HepG2 (cell line): ENCODE measurements around the gene ARFGAP3. TPM values are rescaled to one million over a fixed set of nuclear protein-coding genes. Genes with fewer than 3 reads are reported as not detected.

Experiments used
- ATAC-seq: fragments of 200-7000 bp; cut with Tn5 transposase; 3 replicates; pipeline ENCODE4 v1.9.1; 2020; ENCODE audit warnings: mild to moderate bottlenecking, moderate library complexity
- BruUV-seq: library from RNA; stranded (reverse); fragments of 400-500 nt; replicated peaks from 2 replicates; lab custom pipeline; 2021; lab: Mats Ljungman, UMichigan
- CTCF ChIA-PET: fragments of 300-600 bp; formaldehyde crosslinking; extraction: SDS; loops from one replicate; lab custom pipeline; 2021; ENCODE audit warnings: low total read pairs, inconsistent platforms, low intra/inter-chr PET ratio; lab: Yijun Ruan, JAX
- POLR2A ChIA-PET: fragments of 350-600 bp; sonication (Branson Sonifier 250); formaldehyde crosslinking; loops from one replicate; lab custom pipeline; 2020; ENCODE audit warnings: antibody characterized with exemption, inconsistent platforms; lab: Yijun Ruan, JAX
- DNase-seq: peaks from one replicate; pipeline ENCODE4 v3.0.0-alpha.2; 2015; ENCODE audit warnings: low spot score
- FAIRE-seq: peaks from 3 replicates; lab custom pipeline; 2011; peaks lifted over from hg19 to GRCh38; lab: Jason Lieb, UNC
- H2AFZ ChIP-seq: one replicate; pipeline ENCODE4 v1.6.1; 2011; ENCODE audit warnings: low read length, inconsistent platforms
- H3K27ac ChIP-seq: fragments of 300-600 bp; 3 replicates; pipeline ENCODE4 v1.8.0; 2011; ENCODE audit warnings: mixed run types, mild to moderate bottlenecking, mixed read lengths, low read length, inconsistent platforms; ENCODE audit not compliant: insufficient read depth; ENCODE audit errors: extremely low read length
- H3K27me3 ChIP-seq, 2 experiments: fragments of 200-600 bp in 1 of 2; 2 replicates in 1 of 2; 3 replicates in 1 of 2; pipeline versions ENCODE4 v1.6.0 to v1.8.0; 2011; ENCODE audit warnings: low read length in 2 of 2, mild to moderate bottlenecking in 2 of 2, moderate library complexity in 2 of 2, inconsistent platforms in 1 of 2; ENCODE audit not compliant: insufficient read depth in 2 of 2, control insufficient read depth in 1 of 2
- H3K36me3 ChIP-seq, 2 experiments: fragments of 200-600 bp in 1 of 2; replicated peaks in 1 of 2; 2 replicates in 1 of 2; 3 replicates in 1 of 2; pipeline versions ENCODE4 v1.5.1 to v1.8.0; 2011; ENCODE audit warnings: low read length in 2 of 2, inconsistent platforms in 1 of 2; ENCODE audit not compliant: insufficient read depth in 2 of 2, control insufficient read depth in 1 of 2
- H3K4me1 ChIP-seq: 2 replicates; pipeline ENCODE4 v1.5.1; 2012; ENCODE audit warnings: low read length, inconsistent platforms; ENCODE audit not compliant: insufficient read depth
- H3K4me2 ChIP-seq: 2 replicates; pipeline ENCODE4 v1.6.0; 2011; ENCODE audit warnings: low read depth, low read length, inconsistent platforms
- H3K4me3 ChIP-seq, 3 experiments: fragments of 200-600 bp in 1 of 3; sonication (generic), shearing (Covaris generic) in 1 of 3; replicated peaks in 1 of 3; 2 replicates each; pipeline ENCODE4 v1.5.1; 2011 to 2016; ENCODE audit warnings: low read length in 3 of 3, inconsistent platforms in 2 of 3, low read depth in 2 of 3, mild to moderate bottlenecking in 2 of 3, control low read depth in 1 of 3, mixed read lengths in 1 of 3; ENCODE audit not compliant: insufficient read depth in 1 of 3
- H3K79me2 ChIP-seq: one replicate; pipeline ENCODE4 v1.6.1; 2011; ENCODE audit warnings: low read length, inconsistent platforms; ENCODE audit not compliant: insufficient read depth
- H3K9ac ChIP-seq: 2 replicates; pipeline ENCODE4 v1.6.0; 2011; ENCODE audit warnings: mild to moderate bottlenecking, low read depth, low read length, inconsistent platforms; ENCODE audit not compliant: insufficient read depth
- H3K9me3 ChIP-seq: 2 replicates; pipeline ENCODE4 v1.5.1; 2012; ENCODE audit warnings: mild to moderate bottlenecking, low read length
- H4K20me1 ChIP-seq: 2 replicates; pipeline ENCODE4 v1.6.0; 2011; ENCODE audit warnings: inconsistent platforms, mild to moderate bottlenecking, low read length, moderate library complexity; ENCODE audit not compliant: insufficient read depth
- AGO2 ChIP-seq: fragments of 200-400 bp; formaldehyde crosslinking; optimal IDR thresholded peaks from 2 replicates; pipeline ENCODE3; 2017; ENCODE audit warnings: mild to moderate bottlenecking, low read depth, low read length, moderate library complexity
- GLMP ChIP-seq: sonication (generic); formaldehyde crosslinking; IDR thresholded peaks from 2 replicates; pipeline ENCODE4 v1.9.0; 2021; ENCODE audit warnings: missing genetic modification reagents, mild to moderate bottlenecking, borderline replicate concordance
- HIVEP1 ChIP-seq: sonication (generic); formaldehyde crosslinking; IDR thresholded peaks from 2 replicates; pipeline ENCODE4 v1.4.0; 2020; ENCODE audit warnings: mild to moderate bottlenecking, missing genetic modification reagents
- MTA1 ChIP-seq: sonication (generic); formaldehyde crosslinking; IDR thresholded peaks from 2 replicates; pipeline ENCODE4 v1.4.0; 2020; ENCODE audit warnings: missing genetic modification reagents, mild to moderate bottlenecking, borderline replicate concordance
- NR2F6 ChIP-seq, 2 experiments: IDR thresholded peaks; 2 replicates each; pipeline ENCODE4 v1.6.1; 2016; ENCODE audit warnings: antibody characterized with exemption in 1 of 2, mild to moderate bottlenecking in 1 of 2
- RAD21 ChIP-seq: fragments of 450-650 bp; formaldehyde crosslinking; IDR thresholded peaks from 2 replicates; pipeline ENCODE4 v1.5.0; 2020; ENCODE audit warnings: mild to moderate bottlenecking
- RBM22 ChIP-seq: fragments of 200-400 bp; formaldehyde crosslinking; optimal IDR thresholded peaks from 2 replicates; pipeline ENCODE3; 2017; ENCODE audit warnings: mild to moderate bottlenecking, low read length, moderate library complexity
- RFX5 ChIP-seq: IDR thresholded peaks from 2 replicates; pipeline ENCODE4 v1.6.1; 2011; ENCODE audit warnings: low read depth, low read length, improper control_type of control experiment
- RFXAP ChIP-seq: sonication (generic); formaldehyde crosslinking; IDR thresholded peaks from 2 replicates; pipeline ENCODE4 v1.4.0; 2020; ENCODE audit warnings: missing genetic modification reagents, borderline replicate concordance
- SAFB2 ChIP-seq: sonication (generic); formaldehyde crosslinking; IDR thresholded peaks from 2 replicates; pipeline ENCODE4 v1.5.1; 2020; ENCODE audit warnings: missing genetic modification reagents, low read depth, mild to moderate bottlenecking, borderline replicate concordance
- SIN3A ChIP-seq: IDR thresholded peaks from 2 replicates; pipeline ENCODE4 v1.6.1; 2011; ENCODE audit warnings: low read depth, mild to moderate bottlenecking, control low read depth, low read length, borderline replicate concordance
- ZNF3 ChIP-seq: IDR thresholded peaks from 2 replicates; pipeline ENCODE4 v1.7.0; 2017; ENCODE audit warnings: inconsistent platforms
- ZNF558 ChIP-seq: sonication (generic); formaldehyde crosslinking; IDR thresholded peaks from 2 replicates; pipeline ENCODE4 v1.9.0; 2022; ENCODE audit warnings: mild to moderate bottlenecking, missing genetic modification reagents, borderline replicate concordance
- ZNF576 ChIP-seq: sonication (generic); formaldehyde crosslinking; IDR thresholded peaks from 2 replicates; pipeline ENCODE4 v1.4.0; 2020; ENCODE audit warnings: mild to moderate bottlenecking, missing genetic modification reagents
- ZNF782 ChIP-seq: sonication (generic); formaldehyde crosslinking; IDR thresholded peaks from 2 replicates; pipeline ENCODE4 v1.4.0; 2020; ENCODE audit warnings: missing genetic modification reagents, mild to moderate bottlenecking, borderline replicate concordance
- ZNF883 ChIP-seq: sonication (generic); formaldehyde crosslinking; IDR thresholded peaks from 2 replicates; pipeline ENCODE4 v1.5.1; 2020; ENCODE audit warnings: mild to moderate bottlenecking, missing genetic modification reagents; ENCODE audit errors: not compliant biosample characterization
- WGBS: methylation state at CpG from one replicate; pipeline ENCODE4 v1.1.6; 2017; ENCODE audit warnings: low lambda C conversion rate; 5-methylcytosine and 5-hydroxymethylcytosine counted together
- in situ Hi-C: cut with HindIII; loops from 2 replicates; pipeline ENCODE4 v1.10.0; 2017; ENCODE audit warnings: low pct_unique_long_range_greater_than_20kb; ENCODE audit not compliant: extremely low pct_ligation_motif_present
- intact Hi-C: fragments of 100-400 bp; cut with micrococcal nuclease; formaldehyde crosslinking; loops from one replicate; pipeline ENCODE4 v1.10.0; 2022; ENCODE audit not compliant: unreplicated experiment
- polyA plus RNA-seq, 8 experiments: library from polyadenylated mRNA; depleted of rRNA in 3 of 8; stranded (reverse) in 7 of 8; unstranded in 1 of 8; fragments of >200 nt; fragmentation: Illumina TruSeq in 4 of 8; extraction: Trizol in 4 of 8; gene quantifications; 2 replicates each; pipeline versions ENCODE4 v1.2.1 to v1.2.3, GENCODE V29; 2011 to 2016; ENCODE audit warnings: low read depth in 4 of 8, missing spikeins in 1 of 8, mixed read lengths in 1 of 8; ENCODE audit not compliant: insufficient read depth in 1 of 8
- total RNA-seq, 5 experiments: library from RNA; depleted of rRNA; stranded (reverse); fragments of >200 nt; fragmentation: Illumina TruSeq; extraction: Trizol; gene quantifications; 2 replicates each; pipeline ENCODE4 v1.2.3, GENCODE V29; 2016; ENCODE audit warnings: low read depth in 1 of 5
- TF ChIP-seq, protein P1 (sequence below): sonication (generic); formaldehyde crosslinking; IDR thresholded peaks from 2 replicates; pipeline ENCODE4 v1.8.0; 2022; ENCODE audit warnings: mild to moderate bottlenecking, missing genetic modification reagents, moderate library complexity

Gene ARFGAP3
- total and polyA plus RNA-seq, 2 of the 13 experiments (the other 11 are each of a cell fraction or from before 2014, with no cell fraction given), result 41.7 to 61.6 TPM

- ChIA-PET POLR2A (no interaction called here), CTCF (no interaction called here)
- Histone ChIP-seq H3K36me3 (peaks cover 55 to 93% of the 10 kb centered on the region in 2 experiments), H3K4me1 (no peaks in the 10 kb centered on the region), H3K4me3 (no peak overlapping the region), H2AFZ (no peak overlapping the region), H3K4me2 (no peak overlapping the region), H4K20me1 (no peaks in the 10 kb centered on the region), H3K9me3 (no peaks in the 10 kb centered on the region), H3K79me2 (no peaks in the 10 kb centered on the region), H3K9ac (no peak overlapping the region), H3K27me3 (no peaks in the 10 kb centered on the region), H3K27ac (no peak overlapping the region)
- TF ChIP-seq RBM22 (peak; percentile 56), AGO2 (peak; percentile 44), MTA1 (no peak), ZNF576 (no peak)
- FAIRE-seq (no peak), DNase-seq (no peak), ATAC-seq (no peak)
- in situ Hi-C loops, result no loop called here
- intact Hi-C loops, result no loop called here
- no TSS peak for BruUV-seq
- WGBS, result 94% methylated on average over 6 of the region's 12 CpGs
Observed at GRCh38 chr22:42877597-42878340, 20.7 kb upstream of the ARFGAP3 start.

GRCh38 chr22:42877158-42877557 lies 20.1 kb upstream of the ARFGAP3 start:
- H3K27ac ChIP-seq, result no peak overlapping the region
- BruUV-seq, result no TSS peak
- peaks cover 55 to 93% of the 10 kb centered on the region in 2 experiments for H3K36me3 ChIP-seq
- no peaks in the 10 kb centered on the region for H3K9me3 ChIP-seq
- H3K4me3 ChIP-seq, result no peak overlapping the region
- ATAC-seq (no peak), FAIRE-seq (no peak), DNase-seq (no peak)
- in situ Hi-C loops, result no loop called here
- POLR2A ChIA-PET, result interaction anchor here (1.2 kb wide), 1 partner anchor 10 kb away, joined by 3 read pairs; no protein-coding TSS in a partner anchor
- H3K9ac ChIP-seq, result no peak overlapping the region
- CTCF ChIA-PET, result no interaction called here
- 100% methylated on average over 3 of the region's 8 CpGs for WGBS
- intact Hi-C loops, result no loop called here
- no peak overlapping the region for H3K4me2 ChIP-seq
- H2AFZ ChIP-seq, result no peak overlapping the region
- no peaks in the 10 kb centered on the region for H4K20me1 ChIP-seq
- no peaks in the 10 kb centered on the region for H3K79me2 ChIP-seq
- H3K4me1 ChIP-seq, result no peaks in the 10 kb centered on the region
- no peaks in the 10 kb centered on the region for H3K27me3 ChIP-seq
- TF ChIP-seq RFX5 (no peak), SIN3A (no peak), NR2F6 (IDR thresholded peaks at IDR 0.05) (no peak), NR2F6 (CRISPR knock-in tag; IDR thresholded peaks at IDR 0.05) (no peak), ZNF558 (CRISPR knock-in tag) (no peak), SAFB2 (CRISPR knock-in tag) (no peak), ZNF3 (no peak), ZNF782 (no peak), RFXAP (CRISPR knock-in tag) (no peak), GLMP (no peak), RAD21 (CRISPR knock-in tag) (no peak), ZNF883 (CRISPR knock-in tag) (no peak), HIVEP1 (CRISPR knock-in tag) (no peak)
- TF ChIP-seq, protein P1, sequence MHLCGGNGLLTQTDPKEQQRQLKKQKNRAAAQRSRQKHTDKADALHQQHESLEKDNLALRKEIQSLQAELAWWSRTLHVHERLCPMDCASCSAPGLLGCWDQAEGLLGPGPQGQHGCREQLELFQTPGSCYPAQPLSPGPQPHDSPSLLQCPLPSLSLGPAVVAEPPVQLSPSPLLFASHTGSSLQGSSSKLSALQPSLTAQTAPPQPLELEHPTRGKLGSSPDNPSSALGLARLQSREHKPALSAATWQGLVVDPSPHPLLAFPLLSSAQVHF, result no peak
